OCI-M2 (cell line): ENCODE data around the gene USH1C.

Source experiments
- DNase-seq: peaks from one replicate; lab custom pipeline; 2025; ENCODE audit not compliant: unreplicated experiment; lab: John Stamatoyannopoulos, UW

USH1C gene

DNA sequence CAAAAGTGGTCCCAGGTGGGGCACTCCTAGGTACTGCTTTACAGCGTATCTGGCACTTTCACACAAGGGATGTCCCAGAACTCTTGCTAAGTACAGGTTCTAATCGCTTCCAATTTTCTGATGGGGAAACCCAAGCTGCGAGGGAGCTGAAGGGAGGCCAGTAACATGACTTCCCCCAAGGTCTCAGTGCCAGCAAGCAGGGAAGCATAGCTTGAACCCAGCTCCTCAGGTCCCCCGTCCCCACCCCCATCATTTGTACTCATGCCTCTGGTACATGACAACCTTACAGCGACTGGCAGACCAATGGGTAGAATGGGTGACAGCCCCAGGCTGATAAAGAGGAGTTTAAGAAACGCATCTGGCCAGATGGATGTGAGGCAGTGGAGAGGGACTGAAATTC, 66.9 kb downstream of the USH1C start:
- DNase-seq = no peak

GRCh38 chr11:17477084-17477333, 67.2 kb downstream of the USH1C start:
- no peak for DNase-seq

GRCh38 chr11:17476317-17477083, 67.7 kb downstream of the USH1C start, which contains the start of gene ABCC8:
Gene ABCC8 (minus strand): TSS chr11:17476845. CDS start chr11:17476776, 69 bp downstream.
- DNase-seq = no peak

DNA sequence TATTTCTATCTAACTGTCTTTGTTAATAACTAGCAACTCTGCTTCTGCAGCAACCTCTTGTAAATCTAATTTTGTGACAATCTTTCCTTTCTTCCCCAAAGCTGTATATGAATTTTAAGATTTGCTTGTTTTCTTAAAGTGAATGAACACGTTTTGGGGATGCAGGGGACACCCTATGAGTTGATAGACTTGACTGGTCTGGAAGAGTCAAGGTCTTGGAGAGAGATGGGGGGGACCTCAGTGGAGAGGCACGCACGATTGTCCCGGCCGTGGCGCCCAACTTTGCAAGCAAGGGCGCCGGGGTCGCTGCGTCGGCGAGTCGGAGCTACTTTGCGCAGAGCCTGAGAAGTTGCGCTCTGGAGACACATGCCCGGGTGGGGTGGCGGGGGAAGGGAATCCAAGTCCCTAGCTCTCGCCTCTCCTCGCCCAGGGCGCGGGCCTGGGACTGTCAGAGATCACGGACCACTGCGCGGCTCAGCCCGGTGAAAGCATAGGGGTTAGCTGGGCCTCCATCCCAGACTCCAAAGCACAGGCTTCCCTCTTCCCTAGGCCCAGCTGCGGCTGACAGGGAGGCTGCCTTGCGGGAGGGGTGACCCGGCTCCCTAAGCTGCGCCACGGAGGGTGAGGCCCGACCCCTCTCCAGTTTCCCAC, 68.4 kb downstream of the USH1C start:
- DNase-seq = no peak

- DNase-seq = no peak
Measured at GRCh38 chr11:17473071-17473744, 71.0 kb downstream of the USH1C start.

DNA sequence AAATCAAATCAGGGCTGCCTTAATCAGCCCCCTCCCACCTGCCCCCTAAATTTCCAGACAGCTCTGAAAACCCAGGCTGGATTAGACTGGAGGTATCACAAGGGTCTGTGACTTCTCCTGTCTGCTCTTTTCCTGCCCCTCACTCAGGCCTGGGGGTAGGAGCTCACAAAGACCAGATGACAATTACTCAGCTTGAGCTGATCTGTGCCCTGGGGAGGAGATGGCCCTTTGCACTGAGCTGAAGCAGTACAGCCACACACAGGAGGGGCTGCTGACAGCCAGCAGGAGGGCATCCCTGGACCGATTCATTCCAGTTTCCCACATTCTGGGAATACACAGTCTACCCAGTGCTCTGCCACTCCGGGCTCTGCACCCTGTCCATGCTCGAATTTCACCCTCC, 71.7 kb downstream of the USH1C start:
- DNase-seq = no peak

GRCh38 chr11:17471501-17471900, 72.7 kb downstream of the USH1C start:
- no peak for DNase-seq

- no peak for DNase-seq
Measured at GRCh38 chr11:17469998-17470397, 74.2 kb downstream of the USH1C start.

DNA sequence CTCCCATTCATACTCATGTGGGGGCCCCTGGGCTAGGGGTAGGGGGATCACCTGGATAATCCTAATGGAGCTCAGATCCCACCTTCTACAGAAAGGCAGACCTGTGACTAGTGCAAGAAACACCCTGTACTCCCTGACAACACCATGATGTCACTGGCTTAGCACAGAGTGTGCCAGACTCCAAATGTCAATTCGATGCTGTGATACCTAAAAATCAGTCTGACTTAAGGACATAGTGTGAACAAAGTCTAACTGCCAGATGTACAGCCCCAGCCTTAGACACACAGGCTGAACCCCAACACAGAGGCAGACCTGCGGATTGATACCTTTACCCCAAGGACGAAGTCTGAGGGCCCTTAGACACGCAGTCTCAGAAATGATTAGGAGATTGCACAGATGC, 76.1 kb downstream of the USH1C start:
- DNase-seq = no peak

DNA sequence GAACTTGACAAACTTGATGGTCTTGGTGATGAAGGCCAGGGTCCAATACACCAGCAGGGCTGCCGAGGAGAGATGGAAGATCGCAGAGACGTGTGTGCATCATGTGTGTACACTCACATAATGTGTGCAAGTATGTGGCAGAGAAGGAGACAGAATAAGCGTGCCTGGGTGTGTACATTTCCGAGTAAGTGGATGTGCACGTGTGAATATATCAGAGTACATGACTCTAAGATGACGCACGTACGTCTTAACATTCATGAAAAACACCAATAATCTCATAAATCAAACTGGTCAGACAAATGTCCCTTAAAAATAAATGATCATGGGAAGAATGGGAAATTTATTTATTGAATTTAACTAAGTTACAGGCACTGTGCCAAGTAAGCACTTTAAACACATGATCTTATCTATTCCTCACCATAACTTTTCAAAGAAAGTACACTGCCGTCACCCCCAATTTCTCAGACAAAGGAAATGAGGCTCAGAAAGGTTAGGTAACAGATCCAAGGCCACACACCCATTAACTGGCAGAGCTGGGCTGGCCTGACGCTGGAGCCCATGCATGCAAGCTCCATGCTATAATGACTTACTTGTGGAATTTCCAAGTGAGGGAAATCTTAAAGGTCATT, 80.6 kb downstream of the USH1C start:
- DNase-seq = no peak

- DNase-seq = no peak
Measured at GRCh38 chr11:17462940-17463339, 81.3 kb downstream of the USH1C start.

GRCh38 chr11:17460406-17460805, 83.8 kb downstream of the USH1C start:
- no peak for DNase-seq

- DNase-seq = no peak
Measured at GRCh38 chr11:17459236-17459896, 84.8 kb downstream of the USH1C start.

DNA sequence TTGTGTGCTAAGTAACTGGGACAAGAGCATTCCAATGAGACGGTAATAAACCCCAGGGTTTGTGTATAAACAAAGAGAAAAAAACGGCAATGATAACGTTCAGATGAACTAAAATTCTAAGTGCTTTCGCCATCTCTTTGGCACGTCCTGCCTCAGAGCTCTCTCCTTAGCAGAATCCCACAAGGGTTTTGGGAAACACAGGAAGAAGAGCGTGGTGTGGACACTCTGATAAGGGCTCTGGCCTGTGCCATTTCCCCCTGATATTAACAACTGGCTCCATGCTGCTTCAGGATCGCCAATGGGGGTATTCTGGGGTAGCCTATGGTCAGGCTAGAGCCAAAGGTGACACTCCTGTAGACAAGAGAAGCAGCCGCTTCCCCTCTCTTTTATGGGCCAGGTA, 85.9 kb downstream of the USH1C start:
- DNase-seq = no peak

GRCh38 chr11:17457396-17458173, 86.6 kb downstream of the USH1C start:
- no peak for DNase-seq

- DNase-seq = no peak
Measured at GRCh38 chr11:17452668-17453067, 91.5 kb downstream of the USH1C start.

DNA sequence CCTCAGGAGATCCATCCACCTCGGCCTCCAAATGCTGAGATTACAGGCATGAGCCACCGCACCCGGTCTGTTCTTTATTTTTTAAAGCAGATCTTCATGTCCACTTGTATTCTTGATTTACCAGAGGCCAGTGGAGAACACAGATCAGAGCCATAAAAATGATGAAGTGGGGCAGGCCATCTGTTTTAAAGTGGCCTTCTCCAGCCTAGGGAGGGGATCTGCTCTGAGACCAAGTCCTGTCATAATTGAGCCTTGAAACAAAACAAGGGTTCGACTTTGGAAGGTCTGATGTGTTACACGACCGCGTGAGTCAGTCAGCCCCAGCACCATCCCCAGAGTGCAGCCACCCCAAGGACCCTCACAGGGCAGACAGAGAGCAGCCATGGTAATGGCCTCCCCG, 95.1 kb downstream of the USH1C start:
- no peak for DNase-seq

GRCh38 chr11:17446482-17446881, 97.7 kb downstream of the USH1C start:
- DNase-seq = no peak

DNA sequence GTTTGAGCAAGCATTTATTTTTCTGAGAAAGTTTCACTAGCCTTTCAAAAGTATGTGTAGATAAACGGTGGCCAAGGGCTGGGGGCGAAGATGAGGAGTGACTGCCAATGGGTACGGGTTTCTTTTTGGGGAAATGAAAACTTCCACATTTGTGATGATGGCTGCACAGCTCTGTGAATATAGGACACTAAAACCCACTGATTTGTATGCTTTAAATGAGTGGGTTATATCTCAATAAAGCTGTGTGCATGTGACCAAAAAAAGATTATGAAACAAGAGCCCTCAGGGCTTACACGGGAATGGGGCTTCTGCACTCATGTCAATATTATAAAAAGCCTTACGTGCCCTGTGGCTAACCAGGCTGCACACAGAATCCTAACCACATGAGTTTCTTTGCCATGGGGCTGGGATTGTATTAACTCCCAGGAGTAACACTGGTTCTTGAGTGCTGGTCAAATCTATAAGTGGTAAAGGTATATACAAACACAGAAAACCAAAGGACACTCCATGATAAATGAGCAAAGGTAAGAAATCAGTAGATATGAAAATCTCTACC, 98.9 kb downstream of the USH1C start:
- no peak for DNase-seq

GRCh38 chr11:17443926-17444690, 100.1 kb downstream of the USH1C start:
- DNase-seq = no peak
